Retina (tissue), 1 donor: ENCODE measurements around the gene FAM53B.
A peak's percentile ranks its signal among the peaks of the same experiment; 100 is the strongest.
"Not testable (repeated sequence)": the region's sequence is repeated elsewhere in the genome, so short reads cannot be mapped to it uniquely, and the experiment has no call there.

Experiments
- DNase-seq: peaks from one replicate; pipeline ENCODE4 v3.0.0-alpha.2; 2016

The FAM53B gene

GRCh38 chr10:124624466-124624865, 119.7 kb downstream of the FAM53B start:
- DNase-seq: no peak

- no peak for DNase-seq
These were observed 120.2 kb downstream of the FAM53B start for GRCh38 chr10:124624006-124624405.

- no peak for DNase-seq
These were observed 121.2 kb downstream of the FAM53B start for GRCh38 chr10:124622866-124623536.

GRCh38 chr10:124622158-124622557, 122.0 kb downstream of the FAM53B start:
- no peak for DNase-seq

GRCh38 chr10:124621637-124622036, 122.5 kb downstream of the FAM53B start:
- peak; percentile 39 for DNase-seq

- DNase-seq: no peak
These were observed 124.2 kb downstream of the FAM53B start for GRCh38 chr10:124619802-124620490.

GRCh38 chr10:124619195-124619594, 125.0 kb downstream of the FAM53B start:
- DNase-seq: no peak

- no peak for DNase-seq
These were observed 125.6 kb downstream of the FAM53B start for GRCh38 chr10:124618470-124619073.

- DNase-seq: no peak
These were observed 127.4 kb downstream of the FAM53B start for GRCh38 chr10:124616836-124617130.

- no peak for DNase-seq
These were observed 127.9 kb downstream of the FAM53B start for GRCh38 chr10:124616040-124616835.

- DNase-seq: no peak
These were observed 128.9 kb downstream of the FAM53B start for GRCh38 chr10:124615259-124615658.

GRCh38 chr10:124614003-124614659, 130.0 kb downstream of the FAM53B start:
- DNase-seq: no peak

GRCh38 chr10:124612611-124613498, 131.3 kb downstream of the FAM53B start:
- DNase-seq: no peak

- DNase-seq: no peak
These were observed 132.4 kb downstream of the FAM53B start for GRCh38 chr10:124611738-124612137.

- not testable (repeated sequence) for DNase-seq
These were observed 133.3 kb downstream of the FAM53B start for GRCh38 chr10:124610851-124611250.

- DNase-seq: not testable (repeated sequence)
These were observed 134.0 kb downstream of the FAM53B start for GRCh38 chr10:124610186-124610585.

GRCh38 chr10:124609698-124610097, 134.5 kb downstream of the FAM53B start:
- DNase-seq: no peak

GRCh38 chr10:124608093-124608721, 136.0 kb downstream of the FAM53B start:
- DNase-seq: no peak

GRCh38 chr10:124607693-124608092, 136.5 kb downstream of the FAM53B start:
- DNase-seq: no peak

- no peak for DNase-seq
These were observed 137.4 kb downstream of the FAM53B start for GRCh38 chr10:124606822-124607221.
